ENCODE measurements around the gene HES4.
"Not testable (repeated sequence)": the region's sequence is repeated elsewhere in the genome, so short reads cannot be mapped to it uniquely, and the experiment has no call there.

Gene HES4

DNA sequence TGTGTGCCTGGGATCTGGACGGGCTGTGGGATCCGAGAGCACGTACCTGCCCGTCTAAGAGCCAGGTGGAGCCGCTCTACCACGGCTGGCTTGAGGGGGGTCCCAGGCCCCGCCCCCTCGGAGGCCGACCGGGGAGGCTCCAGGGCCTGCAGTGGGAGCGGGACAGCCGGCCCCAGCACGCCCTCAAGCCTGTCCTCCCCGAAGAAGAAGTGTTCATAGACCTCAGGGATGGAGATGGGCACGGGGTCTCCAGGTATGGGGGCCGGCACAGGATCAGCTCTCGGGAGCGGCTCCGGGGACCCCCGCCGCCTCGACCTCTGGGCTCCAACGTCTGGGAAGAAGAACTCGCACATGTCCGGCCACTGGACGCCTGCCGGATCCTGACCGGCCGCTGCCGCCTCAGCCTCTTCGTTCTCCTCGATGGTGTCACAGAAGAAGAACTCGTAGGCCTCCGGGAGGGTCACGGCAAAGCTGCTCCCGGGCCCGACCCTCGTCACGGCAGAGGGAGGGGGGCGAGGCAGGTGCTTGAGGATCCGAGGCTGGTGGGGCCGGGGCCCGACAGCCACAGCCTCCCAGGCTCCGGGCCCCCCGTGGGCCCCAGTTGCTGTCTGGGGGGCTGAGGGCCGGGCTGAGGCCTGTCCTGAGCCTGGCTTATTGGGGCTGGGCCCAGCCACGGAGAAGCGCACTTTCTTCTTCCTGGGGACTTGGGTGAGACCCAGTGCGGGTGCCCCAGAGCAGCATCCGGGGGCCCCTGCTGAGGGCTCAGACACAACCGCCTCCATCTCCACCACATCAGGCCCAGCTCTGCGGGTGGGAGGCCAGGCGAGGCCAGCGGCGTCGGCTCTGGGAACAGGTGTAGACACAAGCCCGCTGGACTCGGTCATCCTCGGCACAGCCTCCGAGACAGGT, 20.8 kb downstream of the HES4 start:
- DNase-seq, result no peak

GRCh38 chr1:978069-978834, 21.6 kb downstream of the HES4 start:
- no peak for DNase-seq

DNA sequence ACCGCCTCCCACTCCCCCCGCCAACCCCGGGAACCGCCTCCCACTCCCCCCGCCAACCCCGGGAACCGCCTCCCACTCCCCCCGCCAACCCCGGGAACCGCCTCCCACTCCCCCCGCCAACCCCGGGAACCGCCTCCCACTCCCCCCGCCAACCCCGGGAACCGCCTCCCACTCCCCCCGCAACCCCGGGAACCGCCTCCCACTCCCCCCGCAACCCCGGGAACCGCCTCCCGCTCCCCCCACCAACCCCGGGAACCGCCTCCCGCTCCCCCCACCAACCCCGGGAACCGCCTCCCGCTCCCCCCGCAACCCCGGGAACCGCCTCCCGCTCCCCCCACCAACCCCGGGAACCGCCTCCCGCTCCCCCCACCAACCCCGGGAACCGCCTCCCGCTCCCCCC, 23.1 kb downstream of the HES4 start:
- DNase-seq, result not testable (repeated sequence)

- DNase-seq, result peak; percentile 50 to 51
Observed at GRCh38 chr1:975896-976683, 23.8 kb downstream of the HES4 start.

- no peak for DNase-seq
Observed at GRCh38 chr1:975365-975764, 24.5 kb downstream of the HES4 start.

GRCh38 chr1:974687-975328, 25.1 kb downstream of the HES4 start:
- no peak for DNase-seq

DNA sequence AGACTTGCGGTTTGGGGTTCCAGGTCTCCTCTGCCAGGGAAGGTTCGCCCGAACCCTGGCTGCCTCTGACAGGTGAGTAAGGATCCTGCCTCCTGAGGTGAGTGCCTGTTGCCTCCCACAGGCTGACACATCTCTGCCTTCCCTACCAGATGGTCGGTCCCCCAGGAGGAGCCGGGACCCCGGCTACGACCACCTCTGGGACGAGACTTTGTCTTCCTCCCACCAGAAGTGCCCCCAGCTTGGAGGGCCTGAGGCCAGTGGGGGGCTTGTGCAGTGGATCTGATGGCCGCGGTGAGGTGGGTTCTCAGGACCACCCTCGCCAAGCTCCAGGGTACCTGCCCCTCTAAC, 25.6 kb downstream of the HES4 start:
- no peak for DNase-seq

DNA sequence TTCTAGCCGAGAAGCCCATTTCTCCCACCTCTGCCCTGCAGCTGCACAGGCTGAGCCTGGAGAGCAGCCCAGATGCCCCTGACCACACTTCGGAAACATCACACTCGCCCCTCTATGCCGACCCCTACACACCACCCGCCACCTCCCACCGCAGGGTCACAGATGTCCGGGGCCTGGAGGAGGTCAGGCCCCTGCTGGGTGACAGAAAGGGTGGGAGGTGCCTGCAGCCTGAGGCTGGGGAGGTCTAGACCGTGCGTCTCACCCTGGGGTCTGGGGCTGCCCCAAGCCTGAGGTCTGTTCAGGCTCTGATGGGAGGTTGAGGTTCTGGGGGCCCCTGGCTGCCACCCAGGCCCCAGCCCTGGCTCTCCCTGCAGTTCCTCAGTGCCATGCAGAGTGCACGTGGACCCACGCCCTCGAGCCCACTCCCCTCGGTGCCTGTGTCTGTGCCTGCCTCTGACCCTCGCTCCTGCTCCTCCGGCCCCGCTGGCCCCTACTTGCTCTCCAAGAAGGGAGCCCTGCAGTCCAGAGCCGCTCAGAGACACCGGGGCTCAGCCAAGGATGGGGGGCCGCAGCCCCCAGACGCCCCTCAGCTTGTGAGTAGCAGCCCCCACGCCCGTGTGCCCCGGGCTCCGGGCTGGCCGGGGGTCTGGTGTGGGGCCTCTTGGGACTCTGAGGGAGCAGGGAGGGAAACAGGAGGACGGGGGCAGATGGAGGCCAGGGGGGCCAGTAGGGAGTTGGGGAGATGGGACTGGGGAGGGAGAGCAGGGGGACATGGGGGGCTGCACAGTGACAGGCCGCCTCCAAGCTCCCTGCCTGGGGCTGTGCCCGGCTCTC, 26.2 kb downstream of the HES4 start:
- DNase-seq, result no peak

- DNase-seq, result no peak
Observed at GRCh38 chr1:972726-973458, 27.0 kb downstream of the HES4 start.

- no peak for DNase-seq
Observed at GRCh38 chr1:971751-972506, 28.0 kb downstream of the HES4 start.

DNA sequence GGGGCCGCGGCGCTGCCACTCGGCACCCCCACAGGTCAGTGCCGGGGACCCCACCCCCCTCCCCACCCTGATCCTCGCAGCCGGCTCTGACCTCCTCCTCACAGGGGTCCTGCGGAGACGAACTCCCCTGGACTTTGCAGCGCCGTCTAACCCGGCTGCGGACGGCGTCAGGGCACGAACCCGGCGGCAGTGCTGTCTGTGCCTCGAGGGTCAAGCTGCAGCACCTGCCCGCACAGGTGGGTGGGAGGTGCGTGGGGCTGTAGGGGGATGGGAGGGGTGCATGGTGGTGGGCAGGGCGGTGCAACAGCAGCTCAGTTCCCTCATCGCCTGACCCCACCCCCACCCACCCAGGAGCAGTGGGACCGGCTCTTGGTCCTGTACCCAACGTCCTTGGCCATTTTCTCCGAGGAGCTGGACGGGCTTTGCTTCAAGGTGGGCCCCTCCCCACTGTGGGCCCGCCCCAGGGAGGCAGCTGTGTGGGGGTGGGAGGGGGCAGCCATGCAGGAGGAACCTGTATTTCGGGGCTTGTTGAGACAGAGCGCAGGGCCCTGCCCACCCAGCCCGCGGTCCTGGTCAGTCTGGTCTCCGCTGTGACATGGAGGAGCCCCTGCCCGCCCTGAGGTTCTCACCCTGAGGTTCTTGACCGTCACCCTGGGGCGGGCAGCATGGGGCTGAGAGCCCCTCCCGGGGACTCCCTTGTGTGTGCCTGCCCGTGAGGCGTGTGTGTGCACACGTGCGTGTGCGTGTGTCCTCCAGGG, 28.7 kb downstream of the HES4 start:
- no peak for DNase-seq

DNA sequence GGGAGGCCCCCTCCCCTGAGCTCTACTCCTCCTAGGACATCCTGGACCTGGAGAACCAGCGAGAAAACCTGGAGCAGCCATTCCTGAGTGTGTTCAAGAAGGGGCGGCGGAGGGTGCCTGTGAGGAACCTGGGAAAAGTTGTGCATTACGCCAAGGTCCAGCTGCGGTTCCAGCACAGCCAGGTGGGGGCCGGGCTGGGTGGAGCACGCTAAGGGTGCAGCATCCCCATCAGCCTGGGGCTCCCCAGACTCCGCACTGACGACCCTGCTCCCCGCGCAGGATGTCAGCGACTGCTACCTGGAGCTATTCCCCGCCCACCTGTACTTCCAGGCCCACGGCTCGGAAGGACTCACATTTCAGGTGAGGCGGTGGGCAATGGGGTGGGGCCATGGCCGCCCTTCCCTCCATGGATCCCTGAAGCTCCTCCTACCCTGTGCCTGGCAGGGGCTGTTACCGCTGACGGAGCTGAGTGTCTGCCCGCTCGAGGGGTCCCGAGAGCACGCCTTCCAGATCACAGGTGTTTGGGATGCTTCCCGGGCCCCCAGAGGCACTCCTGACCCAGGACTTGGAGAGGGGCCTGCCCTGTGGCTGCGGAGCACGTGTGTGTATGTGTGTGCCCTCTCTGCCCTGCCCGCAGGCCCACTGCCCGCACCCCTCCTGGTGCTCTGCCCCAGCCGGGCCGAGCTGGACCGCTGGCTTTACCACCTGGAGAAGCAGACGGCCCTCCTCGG, 29.5 kb downstream of the HES4 start:
- no peak for DNase-seq

DNA sequence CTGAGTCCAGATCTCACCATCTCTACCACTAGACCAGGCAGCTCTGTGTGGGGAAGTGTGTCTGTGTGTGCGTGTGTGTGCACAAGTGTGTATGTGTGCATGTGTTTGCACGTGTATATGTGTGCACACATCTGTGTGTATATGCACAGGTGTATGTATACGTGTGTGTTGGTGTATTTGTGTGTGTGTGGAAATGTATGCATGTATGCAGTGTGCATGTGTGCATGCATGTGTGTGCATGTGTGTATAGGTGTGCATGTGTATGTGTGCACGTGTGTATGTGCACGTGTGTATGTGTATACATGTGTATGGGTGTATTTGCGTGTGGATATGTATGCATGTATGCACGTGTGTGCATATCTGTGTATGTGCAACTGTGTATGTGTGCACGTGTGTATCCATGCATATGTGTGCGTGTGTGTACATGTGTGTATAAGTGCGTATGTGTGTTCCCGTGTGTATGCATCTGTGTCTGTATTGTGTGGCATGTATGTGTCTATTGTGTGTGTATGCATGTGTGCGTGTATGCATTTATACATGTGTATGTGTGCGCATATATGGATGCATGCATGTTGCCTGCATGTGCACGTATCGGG, 30.5 kb downstream of the HES4 start:
- DNase-seq, result no peak

GRCh38 chr1:967466-968343, 32.2 kb downstream of the HES4 start:
- DNase-seq, result no peak

DNA sequence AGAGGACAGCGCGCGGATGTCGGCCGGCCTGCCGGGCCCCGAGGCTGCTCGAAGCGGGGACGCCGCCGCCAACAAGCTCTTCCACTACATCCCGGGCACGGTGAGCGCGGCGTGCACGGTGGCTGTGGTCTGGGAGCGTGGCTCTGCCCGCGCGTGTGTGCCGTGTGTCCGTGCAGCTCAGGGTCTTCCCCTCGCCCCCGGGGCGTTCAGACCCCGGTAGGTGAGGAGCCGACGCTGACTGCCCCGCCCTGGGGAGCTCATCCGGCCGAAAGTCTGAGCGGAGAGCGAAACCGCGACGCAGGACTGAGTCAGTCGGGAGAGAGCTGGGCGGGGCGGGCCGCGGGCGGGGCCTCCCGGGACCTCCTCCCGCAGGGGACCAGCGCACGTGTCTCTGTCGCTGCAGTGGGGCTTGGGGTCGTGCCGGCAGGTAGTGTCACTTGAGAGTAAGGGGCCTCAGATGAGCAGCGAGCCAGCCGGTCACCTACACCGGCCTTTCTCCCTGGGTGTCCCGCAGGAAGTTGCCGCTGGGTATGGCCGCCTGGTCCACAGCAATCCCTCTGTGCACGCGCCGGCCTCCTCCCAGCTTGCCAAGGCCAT, 33.1 kb downstream of the HES4 start:
- peak; percentile 36 to 41 for DNase-seq

DNA sequence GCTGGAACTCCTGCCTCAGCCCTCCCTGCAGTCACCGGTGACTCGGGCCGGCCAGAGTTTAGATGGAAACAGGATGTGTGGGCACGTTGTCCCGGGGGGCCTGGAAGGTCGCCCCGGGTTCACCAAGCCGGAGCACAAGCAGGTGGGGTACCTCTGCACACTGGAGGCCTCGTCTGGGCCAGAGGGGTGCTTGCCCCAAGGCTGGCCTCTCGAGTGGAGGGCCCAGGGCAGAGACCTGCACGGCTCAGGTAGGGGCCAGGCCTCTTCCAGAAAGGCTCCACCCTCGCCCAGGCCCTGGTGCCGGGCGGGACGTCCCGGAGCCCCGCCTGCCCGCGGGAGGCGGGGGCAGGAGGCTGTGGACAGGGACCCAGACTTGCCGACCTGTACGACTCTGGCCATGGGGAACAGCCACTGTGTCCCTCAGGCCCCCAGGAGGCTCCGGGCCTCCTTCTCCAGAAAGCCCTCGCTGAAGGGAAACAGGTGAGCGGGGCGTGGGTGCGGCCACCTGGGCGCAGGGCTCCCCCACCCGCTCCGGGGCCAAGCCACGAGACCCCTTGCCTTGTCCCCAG, 33.7 kb downstream of the HES4 start, which contains the start of gene PLEKHN1:
PLEKHN1 (plus strand) TSS at position 348 of the 569 bp plus-strand sequence; CDS start at position 398, 50 bp downstream.
- no peak for DNase-seq

Measured in AML-193 (cell line).